HCT116 (cell line): ENCODE results near the gene CES1. TPM values are rescaled to one million over a fixed set of nuclear protein-coding genes. Genes with fewer than 3 reads are reported as not detected.

Experiments used
- ELF1 ChIP-seq: IDR thresholded peaks from 2 replicates; pipeline ENCODE4 v1.6.1; 2012; ENCODE audit warnings: low read depth, borderline replicate concordance
- REST ChIP-seq: IDR thresholded peaks from 2 replicates; pipeline ENCODE4 v1.6.1; 2012; ENCODE audit warnings: low read depth
- SIN3A ChIP-seq: IDR thresholded peaks from 2 replicates; pipeline ENCODE4 v1.6.1; 2012; ENCODE audit warnings: low read depth
- SRF ChIP-seq: IDR thresholded peaks from 2 replicates; pipeline ENCODE4 v1.6.1; 2012; ENCODE audit warnings: low read depth
- total RNA-seq: library from RNA; stranded (reverse); gene quantifications from one replicate; pipeline ENCODE4 v1.2.1, GENCODE V29; 2021; ENCODE audit not compliant: unreplicated experiment
- TF ChIP-seq, protein P1 (sequence below): IDR thresholded peaks from 2 replicates; pipeline ENCODE4 v1.6.1; 2011; ENCODE audit warnings: mild to moderate bottlenecking, low read length, moderate library complexity; ENCODE audit not compliant: insufficient replicate concordance; ENCODE audit errors: extremely low read depth
- TF ChIP-seq, protein P2 (sequence below), 3 experiments: fragments of 200-600 bp in 1 of 3; sonication (generic) in 1 of 3; IDR thresholded peaks in 2 of 3; conservative IDR thresholded peaks in 1 of 3; 2 replicates each; pipeline ENCODE4 v1.5.1; 2012 to 2017; ENCODE audit warnings: low read depth in 2 of 3, low read length in 2 of 3, antibody characterized with exemption in 1 of 3, borderline replicate concordance in 1 of 3, control low read depth in 1 of 3, mild to moderate bottlenecking in 1 of 3, mixed read lengths in 1 of 3, mixed run types in 1 of 3, moderate library complexity in 1 of 3; ENCODE audit not compliant: insufficient read depth in 1 of 3

The CES1 gene
- total RNA-seq, 1 experiment from 2014 or later: 1.8 TPM

GRCh38 chr16:55765161-55765560 lies 67.7 kb downstream of the CES1 start (continued):
- no peak for TF ChIP-seq REST
- no peak for TF ChIP-seq SRF
- TF ChIP-seq SIN3A: no peak
- TF ChIP-seq ELF1: no peak
- TF ChIP-seq, protein P1, sequence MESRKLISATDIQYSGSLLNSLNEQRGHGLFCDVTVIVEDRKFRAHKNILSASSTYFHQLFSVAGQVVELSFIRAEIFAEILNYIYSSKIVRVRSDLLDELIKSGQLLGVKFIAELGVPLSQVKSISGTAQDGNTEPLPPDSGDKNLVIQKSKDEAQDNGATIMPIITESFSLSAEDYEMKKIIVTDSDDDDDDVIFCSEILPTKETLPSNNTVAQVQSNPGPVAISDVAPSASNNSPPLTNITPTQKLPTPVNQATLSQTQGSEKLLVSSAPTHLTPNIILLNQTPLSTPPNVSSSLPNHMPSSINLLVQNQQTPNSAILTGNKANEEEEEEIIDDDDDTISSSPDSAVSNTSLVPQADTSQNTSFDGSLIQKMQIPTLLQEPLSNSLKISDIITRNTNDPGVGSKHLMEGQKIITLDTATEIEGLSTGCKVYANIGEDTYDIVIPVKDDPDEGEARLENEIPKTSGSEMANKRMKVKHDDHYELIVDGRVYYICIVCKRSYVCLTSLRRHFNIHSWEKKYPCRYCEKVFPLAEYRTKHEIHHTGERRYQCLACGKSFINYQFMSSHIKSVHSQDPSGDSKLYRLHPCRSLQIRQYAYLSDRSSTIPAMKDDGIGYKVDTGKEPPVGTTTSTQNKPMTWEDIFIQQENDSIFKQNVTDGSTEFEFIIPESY: no peak
- TF ChIP-seq, protein P2, sequence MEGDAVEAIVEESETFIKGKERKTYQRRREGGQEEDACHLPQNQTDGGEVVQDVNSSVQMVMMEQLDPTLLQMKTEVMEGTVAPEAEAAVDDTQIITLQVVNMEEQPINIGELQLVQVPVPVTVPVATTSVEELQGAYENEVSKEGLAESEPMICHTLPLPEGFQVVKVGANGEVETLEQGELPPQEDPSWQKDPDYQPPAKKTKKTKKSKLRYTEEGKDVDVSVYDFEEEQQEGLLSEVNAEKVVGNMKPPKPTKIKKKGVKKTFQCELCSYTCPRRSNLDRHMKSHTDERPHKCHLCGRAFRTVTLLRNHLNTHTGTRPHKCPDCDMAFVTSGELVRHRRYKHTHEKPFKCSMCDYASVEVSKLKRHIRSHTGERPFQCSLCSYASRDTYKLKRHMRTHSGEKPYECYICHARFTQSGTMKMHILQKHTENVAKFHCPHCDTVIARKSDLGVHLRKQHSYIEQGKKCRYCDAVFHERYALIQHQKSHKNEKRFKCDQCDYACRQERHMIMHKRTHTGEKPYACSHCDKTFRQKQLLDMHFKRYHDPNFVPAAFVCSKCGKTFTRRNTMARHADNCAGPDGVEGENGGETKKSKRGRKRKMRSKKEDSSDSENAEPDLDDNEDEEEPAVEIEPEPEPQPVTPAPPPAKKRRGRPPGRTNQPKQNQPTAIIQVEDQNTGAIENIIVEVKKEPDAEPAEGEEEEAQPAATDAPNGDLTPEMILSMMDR (IDR thresholded peaks at IDR 0.05 in 2 of 3, conservative IDR thresholded peaks at IDR 0.05 in 1 of 3; ENCODE audit: borderline replicate concordance in 1 of 3, insufficient read depth in 1 of 3, low read depth in 2 of 3, low read length in 2 of 3): no peak
